PC-3 (cell line): Measurements from ENCODE around the gene R3HDM4.

Source experiments
- EZH2 ChIP-seq: fragments of 300-600 bp; sonication (generic); IDR thresholded peaks from one replicate; pipeline ENCODE4 v1.6.1; 2017; ENCODE audit warnings: antibody characterized with exemption, mild to moderate bottlenecking, low read length; ENCODE audit not compliant: unreplicated experiment
- EZH2phosphoT487 ChIP-seq: fragments of 300-600 bp; sonication (generic); IDR thresholded peaks from 2 replicates; pipeline ENCODE4 v1.6.1; 2018; ENCODE audit warnings: mild to moderate bottlenecking, antibody characterized with exemption, low read length, borderline replicate concordance
- TF ChIP-seq, protein P1 (sequence below): fragments of 300-600 bp; sonication (generic); conservative IDR thresholded peaks from 2 replicates; pipeline ENCODE4 v1.5.1; 2017; ENCODE audit warnings: antibody characterized with exemption, low read depth, mild to moderate bottlenecking, low read length

GRCh38 chr19:872266-872951 lies 40.6 kb downstream of the R3HDM4 start:
- TF ChIP-seq, protein P1, sequence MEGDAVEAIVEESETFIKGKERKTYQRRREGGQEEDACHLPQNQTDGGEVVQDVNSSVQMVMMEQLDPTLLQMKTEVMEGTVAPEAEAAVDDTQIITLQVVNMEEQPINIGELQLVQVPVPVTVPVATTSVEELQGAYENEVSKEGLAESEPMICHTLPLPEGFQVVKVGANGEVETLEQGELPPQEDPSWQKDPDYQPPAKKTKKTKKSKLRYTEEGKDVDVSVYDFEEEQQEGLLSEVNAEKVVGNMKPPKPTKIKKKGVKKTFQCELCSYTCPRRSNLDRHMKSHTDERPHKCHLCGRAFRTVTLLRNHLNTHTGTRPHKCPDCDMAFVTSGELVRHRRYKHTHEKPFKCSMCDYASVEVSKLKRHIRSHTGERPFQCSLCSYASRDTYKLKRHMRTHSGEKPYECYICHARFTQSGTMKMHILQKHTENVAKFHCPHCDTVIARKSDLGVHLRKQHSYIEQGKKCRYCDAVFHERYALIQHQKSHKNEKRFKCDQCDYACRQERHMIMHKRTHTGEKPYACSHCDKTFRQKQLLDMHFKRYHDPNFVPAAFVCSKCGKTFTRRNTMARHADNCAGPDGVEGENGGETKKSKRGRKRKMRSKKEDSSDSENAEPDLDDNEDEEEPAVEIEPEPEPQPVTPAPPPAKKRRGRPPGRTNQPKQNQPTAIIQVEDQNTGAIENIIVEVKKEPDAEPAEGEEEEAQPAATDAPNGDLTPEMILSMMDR, result no peak
- TF ChIP-seq EZH2 (no peak), EZH2phosphoT487 (no peak)
